SK-N-SH treated with all-trans-retinoic acid at 6 μM for 48 hours (cell line): ENCODE results near the gene GMNC.

ENCODE experiments used
- ATAC-seq: fragments of 200-7000 bp; cut with Tn5 transposase; 3 replicates; pipeline ENCODE4 v1.9.1; 2020; ENCODE audit warnings: mild to moderate bottlenecking, moderate library complexity
- ARNTL ChIP-seq: fragments of 450-650 bp; formaldehyde crosslinking; IDR thresholded peaks from 2 replicates; pipeline ENCODE4 v1.5.0; 2020; ENCODE audit warnings: low read depth, mild to moderate bottlenecking, moderate library complexity, borderline replicate concordance
- CSDC2 ChIP-seq: fragments of 250-450 bp; sonication (Bioruptor Pico); IDR thresholded peaks from 2 replicates; pipeline ENCODE4 v1.5.0; 2020; ENCODE audit warnings: mild to moderate bottlenecking, moderate library complexity
- ESRRG ChIP-seq: fragments of 250-450 bp; sonication (Bioruptor Pico); IDR thresholded peaks from 2 replicates; pipeline ENCODE4 v1.6.1; 2021; ENCODE audit warnings: mild to moderate bottlenecking
- GLIS3 ChIP-seq: fragments of 250-450 bp; sonication (Bioruptor Pico); IDR thresholded peaks from 2 replicates; pipeline ENCODE4 v1.5.0; 2020; ENCODE audit warnings: mild to moderate bottlenecking, moderate library complexity
- ISL1 ChIP-seq: fragments of 250-450 bp; sonication (Bioruptor Pico); IDR thresholded peaks from 2 replicates; pipeline ENCODE4 v2.1.2; 2022; ENCODE audit warnings: mild to moderate bottlenecking, moderate library complexity
- OSR1 ChIP-seq: fragments of 250-450 bp; sonication (Bioruptor Pico); IDR thresholded peaks from 2 replicates; pipeline ENCODE4 v1.8.0; 2022; ENCODE audit warnings: moderate library complexity, mild to moderate bottlenecking, inconsistent platforms
- PPARA ChIP-seq: fragments of 250-450 bp; sonication (Bioruptor Pico); IDR thresholded peaks from 2 replicates; pipeline ENCODE4 v1.5.0; 2020; ENCODE audit warnings: mild to moderate bottlenecking, borderline replicate concordance
- RARB ChIP-seq: fragments of 250-450 bp; sonication (Bioruptor Pico); IDR thresholded peaks from 2 replicates; pipeline ENCODE4 v1.8.0; 2021; ENCODE audit warnings: mild to moderate bottlenecking, moderate library complexity
- SNAI2 ChIP-seq: fragments of 250-450 bp; sonication (Bioruptor Pico); IDR thresholded peaks from 2 replicates; pipeline ENCODE4 v1.5.0; 2020; ENCODE audit warnings: mild to moderate bottlenecking, moderate library complexity
- TCF4 ChIP-seq: fragments of 250-450 bp; sonication (Bioruptor Pico); IDR thresholded peaks from 2 replicates; pipeline ENCODE4 v1.8.0; 2021; ENCODE audit warnings: mild to moderate bottlenecking, moderate library complexity, borderline replicate concordance
- TOX ChIP-seq: fragments of 250-450 bp; sonication (Bioruptor Pico); IDR thresholded peaks from 2 replicates; pipeline ENCODE4 v1.8.0; 2021; ENCODE audit warnings: mild to moderate bottlenecking, moderate library complexity, borderline replicate concordance
- ZC3H10 ChIP-seq: fragments of 250-450 bp; sonication (Bioruptor Pico); IDR thresholded peaks from 2 replicates; pipeline ENCODE4 v1.5.1; 2021; ENCODE audit warnings: mild to moderate bottlenecking, moderate library complexity
- ZFP3 ChIP-seq: fragments of 250-450 bp; sonication (Bioruptor Pico); IDR thresholded peaks from 2 replicates; pipeline ENCODE4 v1.5.0; 2020; ENCODE audit warnings: mild to moderate bottlenecking, moderate library complexity
- ZFP30 ChIP-seq: fragments of 450-650 bp; formaldehyde crosslinking; IDR thresholded peaks from 2 replicates; pipeline ENCODE4 v1.5.0; 2022; ENCODE audit warnings: mild to moderate bottlenecking, moderate library complexity
- ZNF565 ChIP-seq: fragments of 450-650 bp; formaldehyde crosslinking; conservative IDR thresholded peaks from 2 replicates; pipeline ENCODE4 v1.5.0; 2020; ENCODE audit warnings: low read depth, mild to moderate bottlenecking, moderate library complexity
- ZNF70 ChIP-seq: fragments of 450-650 bp; formaldehyde crosslinking; IDR thresholded peaks from 2 replicates; pipeline ENCODE4 v1.5.0; 2020; ENCODE audit warnings: mild to moderate bottlenecking, moderate library complexity
- ZNF8 ChIP-seq: fragments of 450-650 bp; formaldehyde crosslinking; IDR thresholded peaks from 2 replicates; pipeline ENCODE4 v1.5.0; 2020; ENCODE audit warnings: mild to moderate bottlenecking, moderate library complexity
- TF ChIP-seq, protein P1 (sequence below): fragments of 250-450 bp; sonication (Bioruptor Pico); IDR thresholded peaks from 2 replicates; pipeline ENCODE4 v1.8.0; 2021; ENCODE audit warnings: low read depth, mild to moderate bottlenecking, moderate library complexity, borderline replicate concordance
- TF ChIP-seq, protein P2 (sequence below): fragments of 250-450 bp; sonication (Bioruptor Pico); IDR thresholded peaks from 2 replicates; pipeline ENCODE4 v1.5.1; 2021; ENCODE audit warnings: mild to moderate bottlenecking, moderate library complexity
- TF ChIP-seq, protein P3 (sequence below): fragments of 250-450 bp; sonication (Bioruptor Pico); IDR thresholded peaks from 2 replicates; pipeline ENCODE4 v1.5.0; 2020; ENCODE audit warnings: mild to moderate bottlenecking, moderate library complexity
- TF ChIP-seq, protein P4 (sequence below): fragments of 250-450 bp; sonication (Bioruptor Pico); IDR thresholded peaks from 2 replicates; pipeline ENCODE4 v1.5.1; 2020; ENCODE audit warnings: low read depth, mild to moderate bottlenecking, moderate library complexity

The GMNC gene

DNA sequence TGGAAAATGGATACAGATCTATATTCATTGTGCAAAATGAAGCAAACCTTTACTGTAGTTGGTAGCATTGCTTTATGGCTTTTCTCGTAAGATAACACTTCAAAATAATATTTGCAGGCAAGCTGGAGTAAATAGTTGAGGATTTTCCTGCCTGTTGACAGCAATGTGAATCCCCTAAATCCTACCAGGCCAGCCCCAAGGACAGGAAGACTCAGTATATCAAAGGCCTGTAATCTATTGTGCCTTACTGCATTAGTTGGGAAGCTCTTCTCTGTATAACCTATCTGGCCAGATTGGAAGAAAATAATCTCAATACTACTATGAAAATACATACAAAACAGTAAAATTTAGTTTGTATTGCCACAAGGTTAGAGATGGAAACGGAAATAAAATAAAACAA is 4.6 kb upstream of the GMNC start:
- ATAC-seq: no peak
- TF ChIP-seq GLIS3 (no peak), ZNF565 (CRISPR knock-in tag) (no peak), ESRRG (CRISPR knock-in tag) (no peak), ZC3H10 (CRISPR knock-in tag) (no peak), ARNTL (CRISPR knock-in tag) (no peak)

DNA sequence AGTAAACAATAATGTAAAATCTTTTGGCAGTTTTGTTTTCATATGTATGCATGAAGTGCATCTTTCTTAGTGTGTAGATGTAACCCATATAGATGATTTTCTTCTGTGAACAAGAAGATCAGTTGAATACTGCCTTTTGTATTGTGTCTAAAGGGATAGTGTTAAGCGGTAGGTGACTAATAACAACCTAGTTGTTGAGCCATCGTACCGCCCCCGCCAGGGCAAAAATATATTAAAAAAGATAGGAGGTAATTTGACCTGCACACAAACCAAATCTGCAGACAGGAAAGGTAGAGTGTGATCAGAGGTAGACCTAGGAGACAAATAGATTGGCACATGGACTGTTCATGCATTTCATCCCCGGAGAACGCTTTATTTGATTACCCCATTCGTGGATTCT is 3.3 kb upstream of the GMNC start:
- TF ChIP-seq GLIS3 (no peak), TOX (CRISPR knock-in tag) (no peak), ZNF8 (CRISPR knock-in tag) (no peak), ISL1 (CRISPR knock-in tag) (no peak)
- TF ChIP-seq, all 23 proteins: peak for 0
- no peak for ATAC-seq

DNA sequence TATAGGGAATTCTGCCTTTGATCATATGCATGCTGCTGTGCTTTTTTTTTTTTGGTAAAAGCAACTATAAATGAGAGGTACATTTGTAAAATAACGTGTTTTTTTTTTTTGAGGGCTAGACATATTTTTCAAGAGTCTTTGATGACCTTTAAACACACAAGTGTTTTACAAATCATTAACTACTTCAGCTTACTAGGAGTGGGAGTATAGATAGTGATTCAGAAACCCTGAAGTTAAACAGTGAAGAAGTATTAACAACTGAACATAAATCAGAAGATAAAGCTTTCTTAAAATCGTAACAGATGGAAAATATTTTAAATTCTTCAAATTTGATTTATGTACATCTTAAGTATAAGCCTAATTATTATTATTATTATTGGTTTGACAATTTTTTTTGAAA is 2.9 kb upstream of the GMNC start:
- ATAC-seq: no peak
- TF ChIP-seq ZC3H10 (CRISPR knock-in tag) (no peak), ESRRG (CRISPR knock-in tag) (no peak), ARNTL (CRISPR knock-in tag) (no peak), TOX (CRISPR knock-in tag) (no peak), ZNF70 (CRISPR knock-in tag) (no peak), CSDC2 (no peak), ZNF565 (CRISPR knock-in tag) (no peak), ZFP3 (CRISPR knock-in tag) (no peak), RARB (no peak), OSR1 (CRISPR knock-in tag) (no peak), GLIS3 (no peak), PPARA (no peak), ZNF8 (CRISPR knock-in tag) (no peak), ZFP30 (no peak)
- TF ChIP-seq, protein P1, sequence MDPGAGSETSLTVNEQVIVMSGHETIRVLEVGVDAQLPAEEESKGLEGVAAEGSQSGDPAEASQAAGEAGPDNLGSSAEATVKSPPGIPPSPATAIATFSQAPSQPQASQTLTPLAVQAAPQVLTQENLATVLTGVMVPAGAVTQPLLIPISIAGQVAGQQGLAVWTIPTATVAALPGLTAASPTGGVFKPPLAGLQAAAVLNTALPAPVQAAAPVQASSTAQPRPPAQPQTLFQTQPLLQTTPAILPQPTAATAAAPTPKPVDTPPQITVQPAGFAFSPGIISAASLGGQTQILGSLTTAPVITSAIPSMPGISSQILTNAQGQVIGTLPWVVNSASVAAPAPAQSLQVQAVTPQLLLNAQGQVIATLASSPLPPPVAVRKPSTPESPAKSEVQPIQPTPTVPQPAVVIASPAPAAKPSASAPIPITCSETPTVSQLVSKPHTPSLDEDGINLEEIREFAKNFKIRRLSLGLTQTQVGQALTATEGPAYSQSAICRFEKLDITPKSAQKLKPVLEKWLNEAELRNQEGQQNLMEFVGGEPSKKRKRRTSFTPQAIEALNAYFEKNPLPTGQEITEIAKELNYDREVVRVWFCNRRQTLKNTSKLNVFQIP: no peak
- TF ChIP-seq, protein P2, sequence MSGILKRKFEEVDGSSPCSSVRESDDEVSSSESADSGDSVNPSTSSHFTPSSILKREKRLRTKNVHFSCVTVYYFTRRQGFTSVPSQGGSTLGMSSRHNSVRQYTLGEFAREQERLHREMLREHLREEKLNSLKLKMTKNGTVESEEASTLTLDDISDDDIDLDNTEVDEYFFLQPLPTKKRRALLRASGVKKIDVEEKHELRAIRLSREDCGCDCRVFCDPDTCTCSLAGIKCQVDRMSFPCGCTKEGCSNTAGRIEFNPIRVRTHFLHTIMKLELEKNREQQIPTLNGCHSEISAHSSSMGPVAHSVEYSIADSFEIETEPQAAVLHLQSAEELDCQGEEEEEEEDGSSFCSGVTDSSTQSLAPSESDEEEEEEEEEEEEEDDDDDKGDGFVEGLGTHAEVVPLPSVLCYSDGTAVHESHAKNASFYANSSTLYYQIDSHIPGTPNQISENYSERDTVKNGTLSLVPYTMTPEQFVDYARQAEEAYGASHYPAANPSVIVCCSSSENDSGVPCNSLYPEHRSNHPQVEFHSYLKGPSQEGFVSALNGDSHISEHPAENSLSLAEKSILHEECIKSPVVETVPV (CRISPR knock-in tag): no peak
- TF ChIP-seq, protein P3, sequence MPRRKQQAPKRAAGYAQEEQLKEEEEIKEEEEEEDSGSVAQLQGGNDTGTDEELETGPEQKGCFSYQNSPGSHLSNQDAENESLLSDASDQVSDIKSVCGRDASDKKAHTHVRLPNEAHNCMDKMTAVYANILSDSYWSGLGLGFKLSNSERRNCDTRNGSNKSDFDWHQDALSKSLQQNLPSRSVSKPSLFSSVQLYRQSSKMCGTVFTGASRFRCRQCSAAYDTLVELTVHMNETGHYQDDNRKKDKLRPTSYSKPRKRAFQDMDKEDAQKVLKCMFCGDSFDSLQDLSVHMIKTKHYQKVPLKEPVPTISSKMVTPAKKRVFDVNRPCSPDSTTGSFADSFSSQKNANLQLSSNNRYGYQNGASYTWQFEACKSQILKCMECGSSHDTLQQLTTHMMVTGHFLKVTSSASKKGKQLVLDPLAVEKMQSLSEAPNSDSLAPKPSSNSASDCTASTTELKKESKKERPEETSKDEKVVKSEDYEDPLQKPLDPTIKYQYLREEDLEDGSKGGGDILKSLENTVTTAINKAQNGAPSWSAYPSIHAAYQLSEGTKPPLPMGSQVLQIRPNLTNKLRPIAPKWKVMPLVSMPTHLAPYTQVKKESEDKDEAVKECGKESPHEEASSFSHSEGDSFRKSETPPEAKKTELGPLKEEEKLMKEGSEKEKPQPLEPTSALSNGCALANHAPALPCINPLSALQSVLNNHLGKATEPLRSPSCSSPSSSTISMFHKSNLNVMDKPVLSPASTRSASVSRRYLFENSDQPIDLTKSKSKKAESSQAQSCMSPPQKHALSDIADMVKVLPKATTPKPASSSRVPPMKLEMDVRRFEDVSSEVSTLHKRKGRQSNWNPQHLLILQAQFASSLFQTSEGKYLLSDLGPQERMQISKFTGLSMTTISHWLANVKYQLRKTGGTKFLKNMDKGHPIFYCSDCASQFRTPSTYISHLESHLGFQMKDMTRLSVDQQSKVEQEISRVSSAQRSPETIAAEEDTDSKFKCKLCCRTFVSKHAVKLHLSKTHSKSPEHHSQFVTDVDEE (CRISPR knock-in tag): no peak

DNA sequence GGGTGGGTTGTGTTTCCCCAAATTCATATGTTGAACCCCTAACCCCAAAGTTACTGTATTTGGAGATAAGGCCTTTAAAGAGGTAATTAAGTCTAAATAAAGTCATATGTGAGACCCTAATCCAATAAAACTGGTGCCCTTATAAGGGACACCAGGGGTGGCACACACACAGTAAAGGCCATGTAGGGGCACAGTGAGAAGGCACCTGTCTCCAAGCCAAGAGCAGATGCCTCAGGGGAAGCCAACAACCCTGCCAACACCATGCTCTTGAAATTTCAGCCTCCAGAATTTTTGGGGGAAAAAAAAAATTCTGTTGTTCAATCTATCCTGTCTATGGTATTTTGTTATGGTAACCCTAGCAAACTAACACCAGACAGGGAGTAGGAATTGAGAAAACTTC is 1.5 kb upstream of the GMNC start:
- no peak for TF ChIP-seq GLIS3
- TF ChIP-seq ZFP3 (CRISPR knock-in tag): no peak
- TF ChIP-seq, protein P4, sequence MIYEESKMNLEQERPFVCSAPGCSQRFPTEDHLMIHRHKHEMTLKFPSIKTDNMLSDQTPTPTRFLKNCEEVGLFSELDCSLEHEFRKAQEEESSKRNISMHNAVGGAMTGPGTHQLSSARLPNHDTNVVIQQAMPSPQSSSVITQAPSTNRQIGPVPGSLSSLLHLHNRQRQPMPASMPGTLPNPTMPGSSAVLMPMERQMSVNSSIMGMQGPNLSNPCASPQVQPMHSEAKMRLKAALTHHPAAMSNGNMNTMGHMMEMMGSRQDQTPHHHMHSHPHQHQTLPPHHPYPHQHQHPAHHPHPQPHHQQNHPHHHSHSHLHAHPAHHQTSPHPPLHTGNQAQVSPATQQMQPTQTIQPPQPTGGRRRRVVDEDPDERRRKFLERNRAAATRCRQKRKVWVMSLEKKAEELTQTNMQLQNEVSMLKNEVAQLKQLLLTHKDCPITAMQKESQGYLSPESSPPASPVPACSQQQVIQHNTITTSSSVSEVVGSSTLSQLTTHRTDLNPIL (CRISPR knock-in tag): no peak
- no peak for TF ChIP-seq RARB
- no peak for TF ChIP-seq PPARA
- no peak for TF ChIP-seq CSDC2
- TF ChIP-seq SNAI2 (CRISPR knock-in tag): no peak
- no peak for TF ChIP-seq TCF4 (CRISPR knock-in tag)
- TF ChIP-seq, all 23 proteins: peak for 0
- ATAC-seq: no peak

DNA sequence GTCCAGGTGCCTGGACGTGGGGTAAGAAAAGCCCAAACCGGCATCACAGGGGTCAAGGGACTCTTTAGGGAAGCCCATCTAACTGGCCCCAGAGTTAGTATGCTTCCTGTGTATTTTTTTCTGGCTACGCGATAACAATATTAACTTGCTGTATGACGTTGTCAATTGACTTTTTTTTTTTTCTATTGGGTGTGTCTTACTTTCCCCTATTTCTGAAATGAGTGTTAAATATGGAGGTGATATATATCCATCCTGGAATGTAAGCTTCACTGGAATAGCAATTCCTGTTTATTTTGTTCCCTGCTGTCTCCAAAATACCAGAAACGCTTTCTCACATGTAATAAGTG is 598 bp upstream of the GMNC start:
- TF ChIP-seq, protein P2 (CRISPR knock-in tag): no peak
- no peak for TF ChIP-seq ZNF565 (CRISPR knock-in tag)
- ATAC-seq: no peak
